Measurements from ENCODE around the gene C19orf81. TPM values are rescaled to one million over a fixed set of nuclear protein-coding genes. Genes with fewer than 3 reads are reported as not detected.
A peak's percentile ranks its signal among the peaks of the same experiment; 100 is the strongest.

The C19orf81 gene
- total RNA-seq, 1 donor from 2014 or later: 9.6 TPM

- TF ChIP-seq CTCF (conservative IDR thresholded peaks at IDR 0.05; ENCODE audit: low read depth, low read length): no peak
- DNase-seq (ENCODE audit: low read depth): no peak
- no peak overlapping the region for H3K4me3 ChIP-seq (ENCODE audit: low read depth, low read length)
Observed at GRCh38 chr19:50644315-50644915, 4.8 kb upstream of the C19orf81 start.

- no peak for DNase-seq (ENCODE audit: low read depth)
- H3K4me3 ChIP-seq (ENCODE audit: low read depth, low read length): no peak overlapping the region
- no peak for TF ChIP-seq CTCF (conservative IDR thresholded peaks at IDR 0.05; ENCODE audit: low read depth, low read length)
Observed at GRCh38 chr19:50645107-50645506, 4.1 kb upstream of the C19orf81 start.

- DNase-seq (ENCODE audit: low read depth): peak; percentile 32
Observed at GRCh38 chr19:50646074-50646807, 3.0 kb upstream of the C19orf81 start.

GRCh38 chr19:50647879-50648615 is 1.2 kb upstream of the C19orf81 start:
- no peak overlapping the region for H3K4me3 ChIP-seq (ENCODE audit: low read depth, low read length)
- TF ChIP-seq CTCF (conservative IDR thresholded peaks at IDR 0.05; ENCODE audit: low read depth, low read length): no peak
- DNase-seq (ENCODE audit: low read depth): no peak

More at GRCh38 chr19:50646074-50646807, 3.0 kb upstream of the C19orf81 start:
- no peak for TF ChIP-seq CTCF (conservative IDR thresholded peaks at IDR 0.05; ENCODE audit: low read depth, low read length)
- no peak overlapping the region for H3K4me3 ChIP-seq (ENCODE audit: low read depth, low read length)

GRCh38 chr19:50648659-50649058 is 586 bp upstream of the C19orf81 start:
- no peak for TF ChIP-seq CTCF (conservative IDR thresholded peaks at IDR 0.05; ENCODE audit: low read depth, low read length)
- DNase-seq (ENCODE audit: low read depth): no peak
- H3K4me3 ChIP-seq (ENCODE audit: low read depth, low read length): no peak overlapping the region

- DNase-seq (ENCODE audit: low read depth): no peak
- H3K4me3 ChIP-seq (ENCODE audit: low read depth, low read length): no peak overlapping the region
- TF ChIP-seq CTCF (conservative IDR thresholded peaks at IDR 0.05; ENCODE audit: low read depth, low read length): no peak
Observed at GRCh38 chr19:50651174-50651573, 1.9 kb downstream of the C19orf81 start.

Data from epithelial cell of proximal tubule (primary cell).